HK-2 (cell line): ENCODE data around the gene RPTOR.

Experiments
- DNase-seq: peaks from one replicate; pipeline ENCODE4 v3.0.0-alpha.2; 2018; ENCODE audit not compliant: unreplicated experiment

The RPTOR gene

DNA sequence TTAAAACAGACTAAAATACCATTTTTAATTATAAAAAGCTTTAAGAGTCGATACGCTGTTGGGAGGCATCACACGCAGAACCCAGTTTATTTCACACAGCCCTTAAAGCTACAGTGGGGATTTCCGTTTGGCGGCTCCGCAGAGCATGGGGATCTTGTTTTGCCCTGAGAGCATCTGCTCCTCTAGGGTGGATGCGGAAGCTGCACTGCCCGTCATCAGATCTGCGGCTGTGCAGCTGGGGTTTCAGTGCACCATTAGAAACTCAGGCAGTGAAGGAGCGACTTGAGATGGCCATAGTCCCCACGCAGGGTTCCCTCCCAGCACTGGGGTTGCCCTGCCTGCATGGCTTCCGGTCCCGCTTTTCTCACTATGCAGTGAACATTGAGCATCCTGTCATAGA, 384.8 kb downstream of the RPTOR start:
- no peak for DNase-seq

DNA sequence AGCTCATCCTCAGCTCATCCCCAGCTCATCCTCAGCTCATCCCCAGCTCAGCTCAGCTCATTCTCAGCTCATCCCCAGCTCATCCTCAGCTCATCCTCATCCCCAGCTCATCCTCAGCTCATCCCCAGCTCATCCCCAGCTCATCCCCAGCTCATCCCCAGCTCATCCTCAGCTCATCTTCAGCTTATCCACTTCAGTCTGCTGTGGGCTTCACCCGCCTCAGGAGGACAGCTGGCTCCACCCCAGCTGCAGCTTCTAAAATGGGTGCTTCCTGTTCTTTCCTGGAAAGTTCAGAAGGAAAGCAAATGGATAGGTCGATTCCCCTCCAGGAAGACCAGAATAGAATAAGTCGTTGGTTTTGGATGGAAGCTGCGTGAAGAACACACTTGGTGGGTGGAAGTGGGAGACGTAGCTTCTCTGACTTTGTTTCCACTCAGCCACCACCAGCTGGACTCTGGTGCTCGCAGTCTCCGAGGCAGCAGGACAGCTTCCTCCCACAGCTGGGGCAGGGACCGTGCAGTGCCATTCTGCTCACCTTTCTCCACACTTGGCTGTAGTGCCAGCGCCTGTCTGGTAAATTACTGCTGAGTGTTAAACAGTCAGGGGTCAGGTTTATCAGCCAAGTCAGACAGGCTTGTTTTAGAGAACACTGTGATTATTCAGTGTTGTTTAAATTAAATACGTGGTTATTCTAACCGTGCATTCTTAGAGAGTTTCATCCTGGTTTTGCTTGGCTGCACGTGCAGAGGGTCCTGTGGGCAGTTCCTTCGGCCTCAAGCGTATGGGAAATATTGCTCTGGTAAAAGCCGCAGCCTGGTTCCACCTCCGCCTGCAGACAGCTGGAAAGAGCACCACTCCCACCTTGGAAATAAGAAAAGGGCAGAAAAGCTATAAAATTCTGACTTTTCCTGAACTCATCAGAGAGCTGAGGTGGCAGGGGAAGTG, 386.0 kb downstream of the RPTOR start:
- no peak for DNase-seq

DNA sequence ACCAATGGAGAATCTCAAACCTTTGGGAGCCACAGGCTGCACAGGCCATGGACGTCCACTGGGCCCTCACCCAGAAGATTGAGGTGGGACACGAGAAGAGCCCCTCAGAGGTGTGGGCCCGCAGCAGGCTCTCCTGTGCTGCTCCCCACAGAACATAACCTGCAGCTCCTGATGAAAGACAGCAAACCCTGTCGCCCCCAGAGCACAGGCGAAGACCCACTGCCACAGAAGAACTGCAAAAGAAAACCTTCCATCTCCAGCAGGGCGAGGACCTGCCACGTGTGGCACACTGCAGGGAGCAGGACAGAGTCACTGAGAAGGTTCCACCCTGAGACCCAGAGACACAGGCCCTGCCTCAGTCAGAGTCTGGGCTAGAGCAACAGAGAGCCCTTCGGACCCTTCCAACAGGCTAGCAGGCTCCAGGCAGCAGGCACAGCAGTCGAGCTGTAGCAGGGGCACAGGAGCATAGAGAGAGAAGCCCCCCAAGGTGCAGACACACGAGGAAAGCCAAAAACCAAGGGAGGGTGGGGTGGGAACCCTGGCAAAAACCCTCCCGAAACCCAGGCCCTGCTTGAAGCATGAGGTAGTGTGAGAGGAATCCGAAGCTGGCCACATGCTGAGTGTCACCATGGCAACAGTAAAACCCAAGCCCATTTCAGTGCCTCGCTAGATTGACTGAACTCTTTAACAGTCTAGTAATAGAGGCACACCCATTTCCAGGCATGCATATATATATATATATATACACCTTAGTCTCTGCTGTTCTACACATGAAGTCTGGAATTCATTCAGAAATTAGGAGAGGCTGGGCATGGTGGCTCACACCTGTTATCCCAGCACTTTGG, 387.0 kb downstream of the RPTOR start:
- no peak for DNase-seq

DNA sequence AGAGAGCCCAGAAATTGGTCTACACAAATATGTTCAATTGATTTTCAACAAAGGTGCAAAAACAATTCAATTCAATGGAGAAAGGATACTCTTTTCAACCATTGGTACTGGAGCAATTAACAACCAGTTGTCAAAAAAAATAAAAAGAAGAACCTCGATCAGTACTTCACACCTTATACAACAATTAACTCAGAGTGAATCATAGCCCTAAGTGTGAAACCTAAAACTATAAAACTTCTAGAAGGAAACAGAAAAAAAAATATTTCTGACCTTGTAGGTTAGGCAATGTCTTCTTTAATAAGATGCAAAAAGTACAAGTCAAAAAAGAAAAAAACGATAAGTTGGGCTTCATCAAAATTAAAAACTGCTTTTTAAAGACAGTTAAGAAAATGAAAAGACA, 390.9 kb downstream of the RPTOR start:
- no peak for DNase-seq

DNA sequence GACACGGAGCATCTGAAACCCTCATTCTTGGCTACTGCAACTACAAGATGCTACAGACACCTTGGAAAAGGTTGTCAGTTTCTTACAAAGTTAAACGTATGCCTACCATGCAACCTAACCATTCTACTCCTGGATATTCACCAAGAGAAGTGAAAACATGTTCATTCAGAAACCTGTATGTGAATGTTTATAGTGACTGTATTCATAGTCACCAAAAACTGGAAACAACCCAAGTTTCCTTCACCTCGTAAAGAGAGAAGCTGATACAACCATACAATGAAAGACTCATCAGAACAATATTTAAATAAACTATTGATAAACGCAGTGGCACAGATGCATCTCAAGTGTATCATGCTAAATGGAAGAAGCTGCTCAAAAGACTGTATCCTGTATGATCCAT, 391.6 kb downstream of the RPTOR start:
- DNase-seq, result no peak

DNA sequence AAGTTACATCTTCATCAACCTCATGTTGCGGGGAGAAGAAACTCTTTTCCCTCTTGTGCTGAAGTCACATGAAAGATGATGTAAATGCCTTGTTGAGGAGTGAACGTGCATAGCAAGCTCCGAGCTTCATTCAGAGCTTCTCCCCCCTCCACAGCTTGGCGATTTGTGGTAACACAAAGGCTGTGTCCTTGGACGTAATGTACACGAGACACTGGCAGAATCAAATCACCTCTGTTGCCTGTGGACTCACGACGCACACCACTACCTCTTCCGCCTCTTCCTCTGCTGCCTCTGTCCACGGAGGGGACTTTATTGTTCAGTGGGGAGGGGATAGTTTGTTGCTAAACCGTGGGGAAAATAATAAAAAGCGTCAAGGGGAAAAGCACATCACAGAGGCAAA, 392.1 kb downstream of the RPTOR start:
- DNase-seq, result no peak

DNA sequence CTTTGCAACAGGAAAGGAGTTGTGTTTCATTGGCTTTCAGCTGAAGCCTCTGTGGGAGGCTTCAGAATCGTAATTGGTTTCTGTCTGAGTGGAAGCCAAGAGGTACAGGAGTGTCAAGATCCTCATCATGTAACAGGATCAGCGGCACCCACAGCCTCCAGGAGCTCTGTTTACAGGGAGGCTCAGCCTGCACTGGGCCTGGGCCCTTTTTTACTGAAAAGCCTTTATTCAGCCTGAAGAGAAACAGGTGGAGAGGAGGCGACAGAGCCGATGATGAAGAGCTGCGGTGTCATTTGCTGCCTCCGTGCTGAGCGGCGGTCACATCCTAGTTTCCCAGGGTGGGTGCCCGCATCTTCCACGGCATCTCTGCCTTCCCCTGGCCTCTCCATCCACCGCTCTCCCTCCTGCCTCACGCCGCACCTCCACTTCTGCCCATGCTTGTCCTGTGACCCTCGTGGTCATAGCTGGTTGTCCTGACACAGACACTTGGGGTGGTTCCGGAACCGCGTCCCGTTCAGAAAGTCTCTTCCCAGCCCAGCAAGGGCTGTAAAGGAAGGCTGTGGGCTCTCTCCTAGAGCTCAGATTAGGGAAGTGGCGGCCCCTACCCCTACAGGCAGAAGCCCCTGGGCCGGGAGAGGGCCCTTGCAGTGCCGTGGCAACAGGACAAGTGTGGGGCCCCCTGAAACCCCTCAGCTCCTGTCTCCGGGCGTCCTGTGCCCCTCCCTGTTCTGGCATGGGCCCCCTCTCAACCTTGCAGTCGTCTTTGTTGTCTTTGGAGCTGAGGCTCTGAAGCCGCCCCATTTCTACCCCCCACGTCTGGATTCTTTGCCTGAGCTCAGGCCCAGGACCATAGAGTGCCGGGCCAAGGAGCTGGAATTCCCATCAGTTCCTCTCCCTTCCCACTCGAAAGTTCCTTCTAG, 393.1 kb downstream of the RPTOR start:
- DNase-seq, result no peak

DNA sequence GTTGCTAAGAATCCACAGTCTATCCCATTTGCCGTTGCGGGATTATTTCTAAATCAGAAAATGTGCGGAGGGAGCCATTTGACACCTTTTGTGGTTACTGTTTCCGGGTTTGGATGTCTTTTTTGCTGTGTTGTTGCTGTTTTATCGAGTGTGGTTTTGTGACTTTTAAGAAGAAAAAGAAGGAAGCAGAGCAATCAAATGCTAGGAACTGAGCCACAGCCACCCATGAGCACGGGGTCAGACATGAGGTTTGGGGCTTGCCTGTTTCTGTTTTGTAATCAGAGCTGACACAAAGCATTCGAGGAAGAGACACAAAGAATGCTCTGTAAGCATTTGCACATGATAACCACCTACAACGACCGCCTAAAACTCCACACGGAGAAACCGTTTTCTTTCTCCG, 393.9 kb downstream of the RPTOR start:
- DNase-seq, result no peak

DNA sequence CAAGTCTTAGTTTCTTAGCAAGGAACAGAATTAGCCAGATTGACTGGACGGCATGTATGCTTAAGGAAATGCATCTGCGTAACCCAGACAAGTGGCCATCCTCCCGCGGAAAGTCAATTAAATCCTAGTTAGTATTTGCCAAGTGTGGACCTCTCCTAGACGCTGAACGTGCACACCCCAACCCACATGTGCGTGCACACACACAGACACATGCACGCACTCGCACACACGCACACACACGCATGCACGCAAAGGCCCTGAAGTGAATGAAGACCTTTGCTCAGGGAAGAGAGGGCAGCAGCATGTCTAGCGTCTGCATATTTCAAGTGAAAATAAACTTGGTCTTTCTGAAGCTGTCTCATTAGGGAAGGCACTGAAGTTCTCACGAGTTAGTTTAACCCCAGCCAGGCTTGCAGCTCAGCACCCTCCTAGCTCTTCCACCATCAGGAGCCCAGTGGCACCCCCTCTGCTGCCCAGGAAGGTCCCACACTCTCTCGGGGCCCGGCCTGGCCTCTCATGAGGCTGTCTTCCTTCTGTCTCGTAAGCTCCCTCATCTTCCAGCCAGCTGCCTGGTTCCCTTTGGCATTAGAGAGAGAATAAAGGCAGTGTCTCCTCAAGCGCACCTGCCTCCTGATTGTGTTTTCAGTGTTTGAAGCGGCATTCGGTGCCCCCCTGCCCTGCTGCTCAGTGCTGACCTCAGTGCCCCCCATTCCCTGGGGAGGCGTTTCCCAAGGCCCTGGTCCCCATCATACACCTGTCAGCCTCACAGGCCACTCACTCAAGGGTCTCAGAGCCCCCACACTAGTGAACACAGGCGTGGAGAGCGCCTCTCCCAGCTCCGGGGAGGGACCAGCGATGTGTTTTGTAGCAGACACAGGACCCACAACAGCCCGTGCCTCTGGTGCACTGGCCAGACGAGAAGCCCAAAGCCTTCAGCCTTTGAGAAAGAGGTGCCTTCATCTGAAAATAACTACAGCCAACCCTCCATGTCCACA, 394.8 kb downstream of the RPTOR start:
- no peak for DNase-seq

DNA sequence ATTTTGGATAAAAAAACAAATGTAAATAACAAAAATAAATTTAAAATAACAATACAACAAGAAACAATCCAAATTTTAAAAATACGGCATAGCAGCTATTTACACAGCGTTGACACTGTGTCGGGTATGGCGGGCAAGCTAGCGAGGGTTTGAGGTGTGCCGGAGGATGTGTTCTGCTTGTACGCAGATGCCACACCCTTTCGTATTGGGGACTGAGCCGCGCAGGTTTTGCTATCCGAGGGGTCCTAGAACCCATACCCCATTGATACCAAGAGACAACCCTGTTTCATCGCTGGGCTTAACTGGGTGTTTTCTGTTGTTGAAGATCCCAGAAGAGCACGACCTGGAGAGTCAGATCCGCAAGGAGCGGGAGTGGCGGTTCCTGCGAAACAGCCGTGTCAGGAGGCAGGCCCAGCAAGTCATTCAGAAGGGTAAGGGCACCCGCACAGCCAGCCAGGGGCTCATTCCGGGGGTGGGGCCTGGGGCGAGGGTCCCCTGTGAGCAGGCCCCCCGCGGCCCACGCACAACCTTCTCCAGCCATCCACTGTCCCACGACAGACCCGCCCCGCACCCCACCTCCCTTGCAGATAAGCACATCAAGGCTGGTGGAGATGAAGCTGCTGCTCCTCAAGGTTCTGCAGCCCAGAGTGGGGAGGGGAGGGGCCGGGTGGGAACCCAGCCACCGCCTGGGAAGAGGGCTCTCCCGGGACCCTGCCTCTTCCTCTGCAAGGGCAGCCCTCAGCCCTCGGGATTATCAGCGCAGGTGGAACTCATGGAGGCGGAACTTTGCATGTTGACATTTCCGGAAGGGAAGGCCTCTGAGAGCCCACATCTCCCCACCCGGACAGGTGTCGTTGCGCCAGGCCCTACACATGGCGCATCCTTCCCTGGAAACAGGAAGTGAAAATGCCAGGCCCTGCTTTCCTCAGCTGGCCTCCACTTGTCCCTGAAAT, 395.8 kb downstream of the RPTOR start:
- no peak for DNase-seq

DNA sequence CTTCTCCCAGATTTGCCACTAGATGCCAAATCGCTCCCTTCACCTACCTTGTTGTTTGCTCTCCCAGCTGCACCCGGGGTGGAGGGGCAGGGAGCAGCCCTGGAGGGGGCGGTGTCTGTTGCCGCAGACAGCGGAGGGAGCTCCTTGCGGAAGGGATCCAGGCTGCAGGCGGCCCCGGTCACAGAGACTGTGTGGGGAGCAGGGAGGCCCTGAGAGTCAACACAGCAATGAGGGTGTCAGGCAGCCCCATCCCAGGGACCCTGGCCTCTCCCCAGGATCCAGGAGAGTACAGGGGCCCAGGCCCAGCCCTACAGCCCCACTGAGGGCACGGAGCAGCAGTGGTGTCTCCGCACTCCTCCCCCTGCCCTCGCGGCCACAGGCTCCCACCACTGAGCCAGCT, 396.5 kb downstream of the RPTOR start:
- no peak for DNase-seq

DNA sequence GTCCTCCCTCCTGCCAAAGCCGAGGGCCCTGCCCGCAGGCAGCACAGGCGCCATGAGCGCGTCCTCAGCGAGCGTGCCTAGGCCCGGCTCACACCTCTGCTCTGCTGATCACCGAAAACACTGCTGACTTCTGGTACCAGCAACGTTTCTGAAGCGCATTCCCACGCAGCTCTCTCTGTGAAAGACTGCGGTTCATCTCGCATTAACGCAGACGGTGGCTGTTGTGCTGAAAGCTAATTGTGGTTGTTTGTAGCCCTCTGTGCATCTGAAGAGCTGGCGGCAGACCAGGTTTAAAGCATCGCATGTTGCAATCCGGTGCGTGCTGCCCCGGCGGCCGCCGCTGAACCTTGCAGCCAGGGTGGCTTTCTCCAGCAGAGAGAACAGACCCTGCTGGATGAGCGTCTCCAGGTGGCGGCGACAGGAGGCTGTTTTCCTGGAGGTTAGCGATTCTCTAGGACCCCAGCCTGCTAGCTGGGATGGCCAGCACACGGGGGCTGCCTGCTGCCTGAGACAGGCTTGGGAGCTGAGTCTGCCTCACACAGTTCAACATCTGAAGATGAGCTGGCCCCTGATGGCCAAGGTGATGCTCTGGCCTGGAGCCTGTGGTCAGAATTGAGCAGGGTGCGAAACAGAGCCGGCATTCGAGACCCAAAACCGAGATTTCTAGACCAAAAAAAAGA, 397.2 kb downstream of the RPTOR start:
- DNase-seq, result no peak

DNA sequence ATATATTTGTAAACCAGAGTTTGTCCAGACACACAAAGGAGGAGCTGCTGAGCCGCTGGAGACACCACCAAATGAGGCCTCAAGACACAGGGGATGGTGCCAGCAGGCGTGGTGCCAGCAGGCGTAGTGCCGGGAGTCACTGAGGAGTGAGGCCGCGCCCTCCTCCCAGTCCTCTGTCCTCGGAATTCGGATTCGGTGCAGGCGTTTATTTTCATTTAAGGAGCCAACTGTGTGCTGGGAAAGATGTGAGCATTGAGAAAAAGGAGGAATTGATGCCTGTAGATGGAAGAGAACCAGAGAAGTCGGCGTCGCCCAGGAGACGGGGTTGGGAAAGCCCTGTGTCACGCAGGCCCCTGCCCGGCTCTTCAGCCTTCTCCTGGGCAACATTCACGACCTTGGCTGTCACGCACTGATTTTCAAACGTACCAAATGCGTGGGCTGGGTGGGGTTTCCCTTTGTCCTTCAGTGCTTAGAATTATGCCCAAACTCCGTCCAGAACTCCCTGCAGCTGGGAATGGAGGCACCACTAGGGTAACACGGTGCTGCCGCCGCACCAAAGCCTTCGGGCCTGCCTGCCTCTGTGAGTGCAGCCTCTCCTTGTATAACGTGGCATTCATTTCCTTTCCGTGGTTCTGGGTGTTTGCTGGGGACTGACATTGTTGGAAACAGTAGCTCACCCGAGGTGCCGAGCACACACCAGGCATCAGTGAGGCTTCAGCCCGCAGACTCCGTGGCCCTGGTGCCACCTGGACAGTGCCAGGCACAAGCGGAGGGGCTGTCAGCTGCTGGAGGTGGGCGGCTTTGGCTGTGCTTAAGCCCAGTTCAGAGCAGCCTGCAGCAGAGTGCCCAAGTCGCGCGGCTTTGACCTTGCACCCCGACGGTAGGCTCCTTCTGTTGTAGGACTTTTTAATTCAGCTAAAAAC, 398.0 kb downstream of the RPTOR start:
- DNase-seq, result no peak

DNA sequence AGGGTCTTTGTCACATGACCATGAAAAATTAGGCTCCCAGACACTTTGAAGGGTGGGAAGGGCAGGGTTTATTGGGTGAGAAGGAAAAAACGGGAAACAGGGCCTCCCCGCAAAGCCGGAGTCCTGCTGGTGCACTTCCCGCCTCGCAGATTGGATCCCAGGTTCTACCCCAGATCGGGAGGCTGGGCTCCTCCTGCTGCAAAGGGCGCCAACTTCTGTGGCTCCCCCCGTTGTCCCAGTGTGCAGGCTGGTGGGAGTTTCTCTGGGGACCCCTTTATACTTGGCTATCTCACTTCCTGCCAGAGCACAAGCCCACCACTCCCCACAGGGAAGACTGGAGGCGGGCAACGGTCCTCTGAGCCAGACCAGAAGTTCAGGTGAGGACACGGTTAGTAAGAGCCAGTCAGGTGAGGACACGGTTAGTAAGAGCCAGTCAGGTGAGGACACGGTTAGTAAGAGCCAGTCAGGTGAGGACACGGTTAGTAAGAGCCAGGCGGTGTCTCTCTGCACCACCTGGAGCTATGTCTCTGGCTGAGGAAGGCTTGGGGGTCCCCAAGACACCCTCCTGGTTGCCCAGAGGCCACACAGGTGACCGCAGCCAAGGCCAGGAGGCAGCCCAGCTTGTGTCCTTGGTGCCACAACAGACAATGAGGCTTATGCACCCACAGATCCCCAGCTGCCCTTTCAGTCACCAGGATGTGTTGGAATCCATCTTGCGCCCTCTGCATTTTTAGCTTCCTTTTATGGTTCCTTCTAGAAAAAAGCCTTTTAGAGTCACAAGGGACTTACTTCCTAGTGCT, 398.9 kb downstream of the RPTOR start:
- no peak for DNase-seq

DNA sequence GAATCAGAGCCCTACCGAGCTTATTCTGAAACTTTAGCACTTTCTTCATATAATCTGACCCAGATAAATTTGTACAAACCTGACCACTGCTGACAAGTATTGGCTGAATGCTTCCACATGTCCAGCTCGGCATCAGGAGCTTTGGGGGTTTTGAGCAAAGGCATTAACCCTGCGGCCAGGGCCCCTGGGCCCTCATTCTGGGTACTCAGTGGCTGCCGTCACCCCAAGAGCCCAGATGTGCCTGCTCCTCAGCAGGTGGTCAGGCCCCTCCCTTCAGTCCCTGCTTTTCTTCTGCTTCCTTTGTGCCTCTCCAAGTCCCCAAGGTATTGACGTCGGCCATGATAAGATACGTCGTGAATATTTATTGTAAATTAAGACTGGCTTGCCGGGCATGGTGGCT, 399.7 kb downstream of the RPTOR start:
- no peak for DNase-seq

DNA sequence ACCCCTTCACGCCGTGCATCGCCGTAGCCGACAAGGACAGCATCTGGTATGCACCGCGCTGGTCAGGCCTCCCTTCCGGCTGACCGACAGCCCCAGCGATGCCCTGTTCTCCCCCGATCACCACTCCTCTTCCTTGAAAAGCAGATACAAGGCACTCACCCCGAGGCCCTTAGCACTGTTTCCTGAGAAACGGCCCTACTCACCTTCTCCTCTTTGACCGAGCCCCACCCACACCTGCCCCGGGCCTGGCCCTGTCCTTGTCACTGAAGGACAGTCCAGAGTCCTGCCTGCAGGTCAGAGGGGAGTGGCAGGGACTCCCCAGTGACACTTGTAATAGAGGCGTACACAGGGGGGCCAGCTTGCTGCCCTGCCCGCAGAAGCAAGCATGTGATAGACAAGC, 401.1 kb downstream of the RPTOR start:
- DNase-seq, result no peak

DNA sequence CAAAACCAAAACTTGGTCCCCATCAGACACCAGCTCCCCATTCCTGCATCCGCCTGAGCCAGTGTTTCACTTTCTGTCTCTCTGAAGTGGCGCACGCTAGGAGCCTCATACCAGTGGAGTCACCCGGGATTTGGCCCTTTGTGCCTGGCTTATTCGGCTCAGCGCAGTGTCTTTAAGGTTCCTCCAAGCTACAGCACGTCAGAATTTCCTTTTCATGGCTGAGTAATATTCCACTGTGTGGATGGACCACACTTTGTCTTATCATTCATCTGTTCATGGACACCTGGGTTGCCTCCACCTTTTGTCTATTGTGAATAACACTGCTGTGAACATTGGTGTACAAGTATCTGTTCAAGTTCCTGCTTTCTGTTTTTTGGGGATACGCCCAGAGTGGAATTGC, 401.8 kb downstream of the RPTOR start:
- no peak for DNase-seq
